K562 (cell line): ENCODE results near the gene ITGB5. TPM values are rescaled to one million over a fixed set of nuclear protein-coding genes. Genes with fewer than 3 reads are reported as not detected.
A peak's percentile ranks its signal among the peaks of the same experiment; 100 is the strongest.

ENCODE experiments used
- CBX2 ChIP-seq: fragments of 200-600 bp; sonication (generic); IDR thresholded peaks from one replicate; pipeline ENCODE4 v1.6.1; 2012; ENCODE audit warnings: mild to moderate bottlenecking, low read length, inconsistent platforms; ENCODE audit not compliant: insufficient read depth, poor library complexity, severe bottlenecking
- DMBX1 ChIP-seq: fragments of 250-450 bp; sonication (Bioruptor Pico); IDR thresholded peaks from 2 replicates; pipeline ENCODE4 v1.8.0; 2022; ENCODE audit warnings: inconsistent platforms, mild to moderate bottlenecking, moderate library complexity, borderline replicate concordance
- ELF1 ChIP-seq: fragments of 200-800 bp; sonication (Bioruptor generic); IDR thresholded peaks from 2 replicates; pipeline ENCODE4 v1.6.1; 2016; ENCODE audit warnings: missing genetic modification characterization, missing compliant biosample characterization
- FOS ChIP-seq: IDR thresholded peaks from 3 replicates; pipeline ENCODE4 v1.6.1; 2011; ENCODE audit not compliant: insufficient read length; ENCODE audit errors: extremely low read depth
- FOXK2 ChIP-seq, 2 experiments: fragments of 450-650 bp; IDR thresholded peaks in 1 of 2; conservative IDR thresholded peaks in 1 of 2; 2 replicates each; pipeline ENCODE4 v1.6.1; 2016; ENCODE audit warnings: low read depth in 2 of 2, mild to moderate bottlenecking in 1 of 2
- GABPA ChIP-seq: fragments of 200-800 bp; sonication (Bioruptor generic); conservative IDR thresholded peaks from 2 replicates; pipeline ENCODE4 v1.6.1; 2016; ENCODE audit warnings: low read depth, missing genetic modification characterization, missing compliant biosample characterization
- HNRNPUL1 ChIP-seq: fragments of 200-400 bp; formaldehyde crosslinking; IDR thresholded peaks from 2 replicates; pipeline ENCODE4 v1.6.1; 2017; ENCODE audit warnings: low read length
- HSF4 ChIP-seq: fragments of 250-450 bp; sonication (Bioruptor Pico); IDR thresholded peaks from 2 replicates; pipeline ENCODE4 v2.1.2; 2022; ENCODE audit warnings: mild to moderate bottlenecking, moderate library complexity, borderline replicate concordance
- L3MBTL2 ChIP-seq: fragments of 450-650 bp; IDR thresholded peaks from 2 replicates; pipeline ENCODE4 v1.6.1; 2016; ENCODE audit warnings: mild to moderate bottlenecking, moderate library complexity
- MEF2A ChIP-seq: IDR thresholded peaks from 2 replicates; pipeline ENCODE4 v1.6.1; 2011; ENCODE audit warnings: low read depth, mild to moderate bottlenecking, low read length, moderate library complexity; ENCODE audit not compliant: control insufficient read depth
- NR4A1 ChIP-seq, 2 experiments: fragments of 250-450 bp in 1 of 2; fragments of 450-650 bp in 1 of 2; sonication (Bioruptor Pico) in 1 of 2; IDR thresholded peaks; 2 replicates each; pipeline versions ENCODE4 v1.4.0 to v1.6.1; 2016 to 2020; ENCODE audit warnings: mild to moderate bottlenecking in 2 of 2, missing compliant biosample characterization in 1 of 2, missing genetic modification characterization in 1 of 2, moderate library complexity in 1 of 2
- PHTF2 ChIP-seq: fragments of 250-450 bp; sonication (Bioruptor Pico); IDR thresholded peaks from 2 replicates; pipeline ENCODE4 v1.5.0; 2021; ENCODE audit warnings: mild to moderate bottlenecking
- POLR2B ChIP-seq: fragments of 450-650 bp; IDR thresholded peaks from 2 replicates; pipeline ENCODE4 v1.6.1; 2018; ENCODE audit warnings: low read depth; ENCODE audit not compliant: partially characterized antibody
- POU5F1 ChIP-seq: fragments of 150-350 bp; IDR thresholded peaks from 2 replicates; pipeline ENCODE4 v1.6.1; 2014; ENCODE audit warnings: borderline replicate concordance, low read length, low read depth, mild to moderate bottlenecking; ENCODE audit not compliant: partially characterized antibody
- PYGO2 ChIP-seq: fragments of 450-650 bp; IDR thresholded peaks from 2 replicates; pipeline ENCODE4 v1.6.1; 2016; ENCODE audit warnings: mild to moderate bottlenecking, missing genetic modification characterization, moderate library complexity, missing compliant biosample characterization
- RAD21 ChIP-seq, 2 experiments: fragments of 250-450 bp in 1 of 2; fragments of 450-650 bp in 1 of 2; sonication (Bioruptor Pico) in 1 of 2; formaldehyde crosslinking in 1 of 2; IDR thresholded peaks in 1 of 2; conservative IDR thresholded peaks in 1 of 2; 2 replicates each; pipeline versions ENCODE4 v1.4.0 to v1.8.0; 2020 to 2022; ENCODE audit warnings: mild to moderate bottlenecking in 2 of 2, moderate library complexity in 1 of 2
- RBM17 ChIP-seq: fragments of 200-400 bp; formaldehyde crosslinking; IDR thresholded peaks from 2 replicates; pipeline ENCODE4 v1.6.1; 2017; ENCODE audit warnings: low read depth, mild to moderate bottlenecking, low read length, borderline replicate concordance
- SIX5 ChIP-seq, 2 experiments: IDR thresholded peaks; 2 replicates each; pipeline ENCODE4 v1.6.1; 2011; ENCODE audit warnings: low read length in 2 of 2, borderline replicate concordance in 1 of 2, low read depth in 1 of 2, mild to moderate bottlenecking in 1 of 2, moderate library complexity in 1 of 2; ENCODE audit not compliant: insufficient read depth in 1 of 2
- SMAD3 ChIP-seq: fragments of 450-650 bp; formaldehyde crosslinking; conservative IDR thresholded peaks from 2 replicates; pipeline ENCODE4 v1.4.0; 2020; ENCODE audit warnings: mild to moderate bottlenecking
- SMARCC2 ChIP-seq: fragments of 450-650 bp; IDR thresholded peaks from 2 replicates; pipeline ENCODE4 v1.6.1; 2017; ENCODE audit warnings: antibody characterized with exemption, moderate library complexity, mild to moderate bottlenecking, low read depth
- SP2 ChIP-seq: IDR thresholded peaks from 2 replicates; pipeline ENCODE4 v1.6.1; 2011; ENCODE audit warnings: mild to moderate bottlenecking, low read depth, low read length, moderate library complexity; ENCODE audit not compliant: poor library complexity, severe bottlenecking; ENCODE audit errors: extremely low read depth
- STAT5A ChIP-seq: IDR thresholded peaks from 2 replicates; pipeline ENCODE4 v1.6.1; 2012; ENCODE audit warnings: low read length, inconsistent platforms, borderline replicate concordance
- ZC3H8 ChIP-seq: fragments of 450-650 bp; IDR thresholded peaks from 2 replicates; pipeline ENCODE4 v1.6.1; 2017
- ZNF311 ChIP-seq: fragments of 250-450 bp; sonication (Bioruptor Pico); IDR thresholded peaks from 2 replicates; pipeline ENCODE4 v1.4.0; 2020; ENCODE audit warnings: mild to moderate bottlenecking, moderate library complexity
- ZNF507 ChIP-seq: conservative IDR thresholded peaks from 2 replicates; pipeline ENCODE4 v1.6.1; 2017; ENCODE audit warnings: missing genetic modification characterization, missing compliant biosample characterization
- ZZZ3 ChIP-seq: fragments of 450-650 bp; IDR thresholded peaks from 2 replicates; pipeline ENCODE4 v1.6.1; 2016; ENCODE audit warnings: antibody characterized with exemption, mild to moderate bottlenecking, moderate library complexity
- polyA plus RNA-seq, 8 experiments: library from polyadenylated mRNA; depleted of rRNA in 4 of 8; stranded (reverse) in 5 of 8; unstranded in 3 of 8; fragments of >200 nt; fragmentation: Nextera tagmentation in 2 of 8; fragmentation: Illumina TruSeq in 1 of 8; extraction: Ambion mirVana in 2 of 8; extraction: Trizol in 1 of 8; gene quantifications; 2 replicates each; pipeline versions ENCODE4 v1.2.1 to v1.2.3, GENCODE V29; 2011 to 2014; ENCODE audit warnings: inconsistent platforms in 1 of 8, missing spikeins in 1 of 8
- total RNA-seq, 7 experiments: library from RNA; depleted of rRNA in 6 of 7; stranded (reverse); fragments of >200 nt in 6 of 7; fragmentation: Illumina TruSeq in 2 of 7; extraction: Trizol in 2 of 7; gene quantifications; 2 replicates each; pipeline versions ENCODE4 v1.2.1 to v1.2.3, GENCODE V29; 2011 to 2021; ENCODE audit warnings: low replicate concordance in 1 of 7
- TF ChIP-seq, protein P1 (sequence below): fragments of 250-450 bp; sonication (Bioruptor Pico); IDR thresholded peaks from 2 replicates; pipeline ENCODE4 v1.8.0; 2021; ENCODE audit warnings: moderate library complexity, mild to moderate bottlenecking, inconsistent platforms
- TF ChIP-seq, protein P2 (sequence below): fragments of 250-450 bp; sonication (Bioruptor Pico); IDR thresholded peaks from 2 replicates; pipeline ENCODE4 v1.5.0; 2020; ENCODE audit warnings: mild to moderate bottlenecking

ITGB5 gene
- total and polyA plus RNA-seq, 9 of the 15 experiments (the other 6 are each of a cell fraction or from before 2014, with no cell fraction given): 1.7 to 46.8 (median 9.9) TPM

DNA sequence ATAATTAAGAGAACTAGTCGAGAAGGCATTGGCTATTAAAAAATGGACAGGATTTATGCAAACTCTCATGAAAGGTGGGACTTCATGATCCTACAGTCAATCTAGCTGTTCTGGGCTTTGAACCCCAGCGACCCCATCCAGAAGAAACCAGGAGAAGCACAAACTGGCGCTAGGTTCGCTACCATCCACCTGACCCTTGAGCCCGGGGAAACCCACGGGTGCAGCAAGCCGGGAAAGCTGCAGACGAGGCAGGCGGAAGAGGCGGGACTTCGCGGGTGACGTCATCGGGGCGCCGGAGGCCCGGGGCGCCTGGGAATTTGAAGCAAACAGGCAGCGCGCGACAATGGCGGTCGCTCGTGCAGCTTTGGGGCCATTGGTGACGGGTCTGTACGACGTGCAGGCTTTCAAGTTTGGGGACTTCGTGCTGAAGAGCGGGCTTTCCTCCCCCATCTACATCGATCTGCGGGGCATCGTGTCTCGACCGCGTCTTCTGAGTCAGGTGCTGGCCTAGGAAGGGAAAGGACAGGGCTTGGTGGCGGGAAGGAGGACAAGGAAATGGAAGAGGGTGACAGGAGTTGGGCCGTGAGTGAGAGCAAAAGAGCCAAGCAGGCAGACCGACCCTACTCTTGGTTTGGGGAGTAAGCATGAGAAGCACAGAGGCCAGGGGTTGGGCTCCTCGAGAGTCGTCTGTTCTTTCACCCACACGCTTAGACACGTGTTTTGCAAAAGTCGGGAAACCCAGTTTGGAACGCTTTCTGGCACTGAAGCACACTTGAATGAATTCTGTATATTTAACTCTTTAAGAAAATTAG is 156.8 kb downstream of the ITGB5 start, which contains the start of gene UMPS (continued):
- peak; percentile 91 for TF ChIP-seq GABPA (tag)
- no peak for TF ChIP-seq ZNF507
- TF ChIP-seq SMAD3: no peak
- 0 out of 2 replicates have a peak, but pooled peaks have one; percentile 70 for TF ChIP-seq NR4A1 (CRISPR knock-in tag; IDR thresholded peaks at IDR 0.05)
- no peak for TF ChIP-seq NR4A1 (tag; IDR thresholded peaks at IDR 0.05)
- TF ChIP-seq SP2: peak; percentile 20
- no peak for TF ChIP-seq ZC3H8
- no peak for TF ChIP-seq ZZZ3
- TF ChIP-seq POLR2B: peak; percentile 88
- TF ChIP-seq CBX2: no peak
- no peak for TF ChIP-seq PHTF2
- TF ChIP-seq SIX5 (IDR thresholded peaks at IDR 0.05; ENCODE audit: borderline replicate concordance in 1 of 2, insufficient read depth in 1 of 2, low read depth in 1 of 2, low read length in 2 of 2): no peak; a peak in 1 of 4 replicates
- peak; percentile 50 to 79; a peak in 3 of 4 replicates for TF ChIP-seq FOXK2 (conservative IDR thresholded peaks at IDR 0.05 in 1 of 2, IDR thresholded peaks at IDR 0.05 in 1 of 2; ENCODE audit: low read depth in 2 of 2)
- no peak for TF ChIP-seq PYGO2
- TF ChIP-seq POU5F1: no peak
- TF ChIP-seq RBM17: no peak
- peak; percentile 64 for TF ChIP-seq L3MBTL2
- no peak for TF ChIP-seq FOS
- no peak; the same call in 1 of the 2 replicates for TF ChIP-seq ELF1 (tag)
- TF ChIP-seq RAD21 (CRISPR knock-in tag; conservative IDR thresholded peaks at IDR 0.05 in 1 of 2, IDR thresholded peaks at IDR 0.05 in 1 of 2): no peak
- TF ChIP-seq DMBX1 (CRISPR knock-in tag): no peak
- TF ChIP-seq MEF2A: no peak
- TF ChIP-seq, protein P1, sequence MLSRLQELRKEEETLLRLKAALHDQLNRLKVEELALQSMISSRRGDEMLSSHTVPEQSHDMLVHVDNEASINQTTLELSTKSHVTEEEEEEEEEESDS: no peak
- no peak for TF ChIP-seq STAT5A
- TF ChIP-seq, protein P2, sequence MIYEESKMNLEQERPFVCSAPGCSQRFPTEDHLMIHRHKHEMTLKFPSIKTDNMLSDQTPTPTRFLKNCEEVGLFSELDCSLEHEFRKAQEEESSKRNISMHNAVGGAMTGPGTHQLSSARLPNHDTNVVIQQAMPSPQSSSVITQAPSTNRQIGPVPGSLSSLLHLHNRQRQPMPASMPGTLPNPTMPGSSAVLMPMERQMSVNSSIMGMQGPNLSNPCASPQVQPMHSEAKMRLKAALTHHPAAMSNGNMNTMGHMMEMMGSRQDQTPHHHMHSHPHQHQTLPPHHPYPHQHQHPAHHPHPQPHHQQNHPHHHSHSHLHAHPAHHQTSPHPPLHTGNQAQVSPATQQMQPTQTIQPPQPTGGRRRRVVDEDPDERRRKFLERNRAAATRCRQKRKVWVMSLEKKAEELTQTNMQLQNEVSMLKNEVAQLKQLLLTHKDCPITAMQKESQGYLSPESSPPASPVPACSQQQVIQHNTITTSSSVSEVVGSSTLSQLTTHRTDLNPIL (CRISPR knock-in tag): no peak
- peak; percentile 52; the same call in 1 of the 2 replicates for TF ChIP-seq ZNF311 (CRISPR knock-in tag)
- TF ChIP-seq SMARCC2: no peak
- TF ChIP-seq HNRNPUL1: no peak
- TF ChIP-seq HSF4 (CRISPR knock-in tag): no peak
